HFF-Myc (cell line): Measurements from ENCODE around the gene SNX20.

ENCODE experiments used
- DNase-seq: peaks from one replicate; pipeline ENCODE4 v3.0.0-alpha.2; 2011; ENCODE audit warnings: low read depth; ENCODE audit errors: extremely low read depth
- H3K4me3 ChIP-seq: replicated peaks from 2 replicates; pipeline ENCODE4 v1.5.1; 2011; ENCODE audit warnings: low read depth, mild to moderate bottlenecking, control low read depth, low read length
- TF ChIP-seq, protein P1 (sequence below): IDR thresholded peaks from 2 replicates; pipeline ENCODE4 v1.5.1; 2012; ENCODE audit warnings: mild to moderate bottlenecking, low read depth, low read length, control low read depth; ENCODE audit errors: missing control alignments

SNX20 gene

GRCh38 chr16:50625374-50625773 is 55.7 kb downstream of the SNX20 start:
- H3K4me3 ChIP-seq = no peak overlapping the region
- no peak for DNase-seq
- TF ChIP-seq, protein P1, sequence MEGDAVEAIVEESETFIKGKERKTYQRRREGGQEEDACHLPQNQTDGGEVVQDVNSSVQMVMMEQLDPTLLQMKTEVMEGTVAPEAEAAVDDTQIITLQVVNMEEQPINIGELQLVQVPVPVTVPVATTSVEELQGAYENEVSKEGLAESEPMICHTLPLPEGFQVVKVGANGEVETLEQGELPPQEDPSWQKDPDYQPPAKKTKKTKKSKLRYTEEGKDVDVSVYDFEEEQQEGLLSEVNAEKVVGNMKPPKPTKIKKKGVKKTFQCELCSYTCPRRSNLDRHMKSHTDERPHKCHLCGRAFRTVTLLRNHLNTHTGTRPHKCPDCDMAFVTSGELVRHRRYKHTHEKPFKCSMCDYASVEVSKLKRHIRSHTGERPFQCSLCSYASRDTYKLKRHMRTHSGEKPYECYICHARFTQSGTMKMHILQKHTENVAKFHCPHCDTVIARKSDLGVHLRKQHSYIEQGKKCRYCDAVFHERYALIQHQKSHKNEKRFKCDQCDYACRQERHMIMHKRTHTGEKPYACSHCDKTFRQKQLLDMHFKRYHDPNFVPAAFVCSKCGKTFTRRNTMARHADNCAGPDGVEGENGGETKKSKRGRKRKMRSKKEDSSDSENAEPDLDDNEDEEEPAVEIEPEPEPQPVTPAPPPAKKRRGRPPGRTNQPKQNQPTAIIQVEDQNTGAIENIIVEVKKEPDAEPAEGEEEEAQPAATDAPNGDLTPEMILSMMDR = no peak

GRCh38 chr16:50624449-50624970 is 56.6 kb downstream of the SNX20 start:
- TF ChIP-seq, protein P1 = no peak
- H3K4me3 ChIP-seq = no peak overlapping the region
- no peak for DNase-seq

GRCh38 chr16:50622643-50623369 is 58.3 kb downstream of the SNX20 start:
- H3K4me3 ChIP-seq = no peak overlapping the region
- no peak for DNase-seq
- TF ChIP-seq, protein P1 = no peak

DNA sequence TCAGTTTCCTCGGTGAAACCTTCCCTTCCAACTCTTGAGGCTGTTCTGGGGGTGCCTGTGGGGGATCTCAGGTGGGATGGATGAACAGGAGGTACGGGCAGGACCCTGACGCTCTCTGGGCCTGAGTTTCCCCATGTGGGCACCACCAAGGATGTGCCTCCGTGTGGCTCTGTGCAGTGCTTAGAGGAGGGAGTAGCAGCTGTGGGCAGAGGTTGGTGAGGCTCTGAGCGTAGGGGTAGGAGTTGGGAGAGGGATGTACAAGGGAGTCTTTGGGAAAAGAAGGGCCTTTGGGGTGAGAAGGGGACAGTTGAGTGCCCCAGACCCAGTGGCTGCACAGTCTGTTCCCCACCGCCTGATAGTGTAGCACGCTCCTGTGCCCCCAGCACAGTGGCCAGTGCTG is 59.1 kb downstream of the SNX20 start:
- DNase-seq = no peak
- TF ChIP-seq, protein P1 = no peak
- H3K4me3 ChIP-seq = no peak overlapping the region
